Measurements from ENCODE around the gene EIF3L. TPM values are rescaled to one million over a fixed set of nuclear protein-coding genes. Genes with fewer than 3 reads are reported as not detected.
A peak's percentile ranks its signal among the peaks of the same experiment; 100 is the strongest.

Gene EIF3L
- total and polyA plus RNA-seq, 2 of the 8 experiments (the other 6 are each of a cell fraction or from before 2014, with no cell fraction given): 639 to 886 TPM

- TF ChIP-seq SP1 (IDR thresholded peaks at IDR 0.05; ENCODE audit: low read depth, low read length) (peak; percentile 86), SIRT6 (IDR thresholded peaks at IDR 0.05; ENCODE audit: low read length) (no peak), CHD1 (IDR thresholded peaks at IDR 0.05; ENCODE audit: low read depth, low read length) (no peak), SIX5 (IDR thresholded peaks at IDR 0.05; ENCODE audit: low read depth, low read length) (no peak), CEBPB (IDR thresholded peaks at IDR 0.05; ENCODE audit: low read depth, low read length) (no peak), BRCA1 (IDR thresholded peaks at IDR 0.05; ENCODE audit: low read depth, low read length) (no peak), ATF3 (IDR thresholded peaks at IDR 0.05; ENCODE audit: insufficient read depth, low read depth, low read length) (peak; percentile 40; the same call in 1 of the 2 replicates), JUND (IDR thresholded peaks at IDR 0.05; ENCODE audit: low read length) (peak; percentile 95), TEAD4 (IDR thresholded peaks at IDR 0.05; ENCODE audit: low read depth, low read length) (no peak), YY1 (IDR thresholded peaks at IDR 0.05; ENCODE audit: low read depth, low read length) (peak; percentile 62; the same call in 1 of the 2 replicates), TCF12 (IDR thresholded peaks at IDR 0.05; ENCODE audit: low read depth, low read length) (no peak), EGR1 (IDR thresholded peaks at IDR 0.05; ENCODE audit: borderline replicate concordance, low read depth, low read length) (no peak), GABPA (IDR thresholded peaks at IDR 0.05; ENCODE audit: borderline replicate concordance, insufficient read depth, low read length) (peak; percentile 57; the same call in 1 of the 2 replicates), TAF1 (IDR thresholded peaks at IDR 0.05; ENCODE audit: low read depth, low read length) (no peak), TBP (IDR thresholded peaks at IDR 0.05; ENCODE audit: low read depth, low read length) (peak; percentile 51; the same call in 1 of the 2 replicates), SP2 (IDR thresholded peaks at IDR 0.05; ENCODE audit: low read length) (no peak), RXRA (IDR thresholded peaks at IDR 0.05; ENCODE audit: insufficient read depth, low read depth, low read length) (no peak), EP300 (IDR thresholded peaks at IDR 0.05; ENCODE audit: borderline replicate concordance in 1 of 2, low read depth in 2 of 2, low read length in 2 of 2) (no peak)
These were observed 84.6 kb downstream of the EIF3L start (continued) for GRCh38 chr22:37933711-37934376.
